Peyer's patch (tissue), 4 donors: ENCODE results near the gene MEP1B. TPM values are rescaled to one million over a fixed set of nuclear protein-coding genes. Genes with fewer than 3 reads are reported as not detected.
A peak's percentile ranks its signal among the peaks of the same experiment; 100 is the strongest.
"Not testable (repeated sequence)": the region's sequence is repeated elsewhere in the genome, so short reads cannot be mapped to it uniquely, and the experiment has no call there.

Experiments
- DNase-seq, 3 donors: peaks; one replicate each; pipeline ENCODE4 v3.0.0-alpha.2; 2017 to 2019
- H3K27ac ChIP-seq, 4 donors: fragments of 200-600 bp; sonication (generic); one replicate each; pipeline ENCODE4 v1.5.1; 2016 to 2019
- H3K27me3 ChIP-seq, 2 donors: fragments of 200-600 bp; sonication (generic); one replicate each; pipeline ENCODE4 v1.5.1; 2019
- H3K36me3 ChIP-seq, 3 donors: fragments of 200-600 bp; sonication (generic); one replicate each; pipeline ENCODE4 v1.5.1; 2016 to 2019
- H3K4me1 ChIP-seq, 4 donors: fragments of 200-600 bp; sonication (generic); one replicate each; pipeline ENCODE4 v1.5.1; 2016 to 2019
- H3K4me3 ChIP-seq, 4 donors: fragments of 200-600 bp; sonication (generic); 1 replicate in 3 of 4; 2 replicates in 1 of 4; pipeline ENCODE4 v1.5.1; 2016 to 2019; ENCODE audit warnings: mild to moderate bottlenecking in 1 of 4
- H3K9me3 ChIP-seq, 4 donors: fragments of 200-600 bp; sonication (generic); one replicate each; pipeline ENCODE4 v1.5.1; 2016 to 2019; ENCODE audit warnings: mild to moderate bottlenecking in 1 of 4
- POLR2A ChIP-seq, 2 donors: fragments of 450-650 bp; IDR thresholded peaks; one replicate each; pipeline ENCODE4 v1.5.1; 2017; ENCODE audit warnings: antibody characterized with exemption in 2 of 2, mild to moderate bottlenecking in 2 of 2, moderate library complexity in 2 of 2
- total RNA-seq, 4 donors: library from RNA; depleted of rRNA; stranded (reverse); fragments of >200 nt; gene quantifications; one replicate each; pipeline ENCODE4 v1.1.0, GENCODE V29; 2016
- TF ChIP-seq, protein P1 (sequence below), 6 experiments: fragments of 450-650 bp in 4 of 6; fragments of 200-600 bp in 2 of 6; sonication (generic) in 1 of 6; IDR thresholded peaks; one replicate each; pipeline ENCODE4 v1.5.1; 2017 to 2019; ENCODE audit warnings: antibody characterized with exemption in 6 of 6, mild to moderate bottlenecking in 3 of 6, moderate library complexity in 1 of 6

Gene MEP1B
- total RNA-seq, 4 donors from 2014 or later: 4.1 to 1,014 (median 487) TPM

- DNase-seq: no peak
- no peaks in the 10 kb centered on the region for H3K4me1 ChIP-seq
- no peaks in the 10 kb centered on the region for H3K27me3 ChIP-seq
- H3K9me3 ChIP-seq: no peaks in the 10 kb centered on the region
- no peak for TF ChIP-seq POLR2A (IDR thresholded peaks at IDR 0.05)
- TF ChIP-seq, protein P1, sequence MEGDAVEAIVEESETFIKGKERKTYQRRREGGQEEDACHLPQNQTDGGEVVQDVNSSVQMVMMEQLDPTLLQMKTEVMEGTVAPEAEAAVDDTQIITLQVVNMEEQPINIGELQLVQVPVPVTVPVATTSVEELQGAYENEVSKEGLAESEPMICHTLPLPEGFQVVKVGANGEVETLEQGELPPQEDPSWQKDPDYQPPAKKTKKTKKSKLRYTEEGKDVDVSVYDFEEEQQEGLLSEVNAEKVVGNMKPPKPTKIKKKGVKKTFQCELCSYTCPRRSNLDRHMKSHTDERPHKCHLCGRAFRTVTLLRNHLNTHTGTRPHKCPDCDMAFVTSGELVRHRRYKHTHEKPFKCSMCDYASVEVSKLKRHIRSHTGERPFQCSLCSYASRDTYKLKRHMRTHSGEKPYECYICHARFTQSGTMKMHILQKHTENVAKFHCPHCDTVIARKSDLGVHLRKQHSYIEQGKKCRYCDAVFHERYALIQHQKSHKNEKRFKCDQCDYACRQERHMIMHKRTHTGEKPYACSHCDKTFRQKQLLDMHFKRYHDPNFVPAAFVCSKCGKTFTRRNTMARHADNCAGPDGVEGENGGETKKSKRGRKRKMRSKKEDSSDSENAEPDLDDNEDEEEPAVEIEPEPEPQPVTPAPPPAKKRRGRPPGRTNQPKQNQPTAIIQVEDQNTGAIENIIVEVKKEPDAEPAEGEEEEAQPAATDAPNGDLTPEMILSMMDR (IDR thresholded peaks at IDR 0.05): no peak
- H3K4me3 ChIP-seq: no peak overlapping the region
- no peaks in the 10 kb centered on the region for H3K36me3 ChIP-seq
- no peak overlapping the region for H3K27ac ChIP-seq
Observed at GRCh38 chr18:32175265-32175664, 14.6 kb upstream of the MEP1B start.

DNA sequence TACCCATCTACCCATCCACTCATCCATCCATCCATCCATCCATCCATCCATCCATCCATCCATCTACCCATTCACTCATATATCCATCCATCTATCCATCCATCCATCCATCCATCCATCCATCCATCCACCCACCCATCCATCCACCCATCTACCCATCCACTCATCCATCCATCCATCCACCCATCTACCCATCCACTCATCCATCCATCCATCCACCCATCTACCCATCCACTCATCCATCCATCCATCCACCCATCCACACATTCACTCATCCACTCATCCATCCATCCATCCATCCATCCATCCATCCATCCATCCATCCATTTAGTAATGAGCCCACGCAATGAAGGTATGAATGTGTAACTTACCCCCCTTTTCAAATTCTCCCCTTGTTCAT lies 13.1 kb upstream of the MEP1B start:
- not testable (repeated sequence) for H3K27ac ChIP-seq, H3K4me1 ChIP-seq, H3K27me3 ChIP-seq, H3K36me3 ChIP-seq, H3K9me3 ChIP-seq, H3K4me3 ChIP-seq, DNase-seq

- Histone ChIP-seq H3K27ac (no peak overlapping the region), H3K4me3 (no peak overlapping the region), H3K4me1 (no peaks in the 10 kb centered on the region), H3K9me3 (no peaks in the 10 kb centered on the region), H3K27me3 (no peaks in the 10 kb centered on the region), H3K36me3 (no peaks in the 10 kb centered on the region)
- DNase-seq: no peak
- TF ChIP-seq, protein P1 (IDR thresholded peaks at IDR 0.05): no peak
- TF ChIP-seq POLR2A (IDR thresholded peaks at IDR 0.05): no peak
Observed at GRCh38 chr18:32177530-32177929, 12.3 kb upstream of the MEP1B start.

DNA sequence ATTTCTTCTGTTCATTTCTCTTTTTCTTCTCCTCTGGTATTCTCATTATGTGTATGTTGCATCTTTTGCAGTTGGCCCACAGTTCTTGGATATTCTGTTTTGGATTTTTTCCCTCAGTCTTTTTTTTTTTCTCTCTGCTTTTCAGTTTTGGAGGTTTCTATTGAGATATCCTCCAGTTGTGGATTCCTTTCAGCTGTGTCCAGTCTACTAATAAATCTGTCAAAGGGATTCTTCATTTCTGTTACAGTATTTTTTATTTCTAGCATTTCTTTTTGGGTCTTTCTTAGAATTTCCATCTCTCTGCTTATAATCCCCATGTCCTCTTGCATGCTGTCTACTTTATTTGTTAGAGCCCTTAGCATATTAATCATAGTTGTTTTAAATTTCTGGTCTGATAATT lies 6.3 kb upstream of the MEP1B start:
- Histone ChIP-seq H3K4me3 (no peak overlapping the region), H3K27me3 (no peaks in the 10 kb centered on the region), H3K27ac (no peak overlapping the region), H3K4me1 (no peaks in the 10 kb centered on the region), H3K9me3 (no peaks in the 10 kb centered on the region), H3K36me3 (no peaks in the 10 kb centered on the region)
- no peak for TF ChIP-seq POLR2A (IDR thresholded peaks at IDR 0.05)
- TF ChIP-seq, protein P1 (IDR thresholded peaks at IDR 0.05): no peak
- DNase-seq: no peak

GRCh38 chr18:32190209-32190608 lies 370 bp downstream of the MEP1B start:
- DNase-seq: no peak
- H3K27ac ChIP-seq: peak overlapping the region in 3 of 4 donors; percentile 15 to 66 (median 58)
- peak overlapping the region in 3 of 4 donors; percentile 9 to 46 (median 34) for H3K4me3 ChIP-seq
- H3K36me3 ChIP-seq: no peaks in the 10 kb centered on the region
- H3K27me3 ChIP-seq: no peaks in the 10 kb centered on the region
- no peaks in the 10 kb centered on the region for H3K4me1 ChIP-seq
- TF ChIP-seq, protein P1 (IDR thresholded peaks at IDR 0.05): no peak
- TF ChIP-seq POLR2A (IDR thresholded peaks at IDR 0.05): no peak
- no peaks in the 10 kb centered on the region for H3K9me3 ChIP-seq

DNA sequence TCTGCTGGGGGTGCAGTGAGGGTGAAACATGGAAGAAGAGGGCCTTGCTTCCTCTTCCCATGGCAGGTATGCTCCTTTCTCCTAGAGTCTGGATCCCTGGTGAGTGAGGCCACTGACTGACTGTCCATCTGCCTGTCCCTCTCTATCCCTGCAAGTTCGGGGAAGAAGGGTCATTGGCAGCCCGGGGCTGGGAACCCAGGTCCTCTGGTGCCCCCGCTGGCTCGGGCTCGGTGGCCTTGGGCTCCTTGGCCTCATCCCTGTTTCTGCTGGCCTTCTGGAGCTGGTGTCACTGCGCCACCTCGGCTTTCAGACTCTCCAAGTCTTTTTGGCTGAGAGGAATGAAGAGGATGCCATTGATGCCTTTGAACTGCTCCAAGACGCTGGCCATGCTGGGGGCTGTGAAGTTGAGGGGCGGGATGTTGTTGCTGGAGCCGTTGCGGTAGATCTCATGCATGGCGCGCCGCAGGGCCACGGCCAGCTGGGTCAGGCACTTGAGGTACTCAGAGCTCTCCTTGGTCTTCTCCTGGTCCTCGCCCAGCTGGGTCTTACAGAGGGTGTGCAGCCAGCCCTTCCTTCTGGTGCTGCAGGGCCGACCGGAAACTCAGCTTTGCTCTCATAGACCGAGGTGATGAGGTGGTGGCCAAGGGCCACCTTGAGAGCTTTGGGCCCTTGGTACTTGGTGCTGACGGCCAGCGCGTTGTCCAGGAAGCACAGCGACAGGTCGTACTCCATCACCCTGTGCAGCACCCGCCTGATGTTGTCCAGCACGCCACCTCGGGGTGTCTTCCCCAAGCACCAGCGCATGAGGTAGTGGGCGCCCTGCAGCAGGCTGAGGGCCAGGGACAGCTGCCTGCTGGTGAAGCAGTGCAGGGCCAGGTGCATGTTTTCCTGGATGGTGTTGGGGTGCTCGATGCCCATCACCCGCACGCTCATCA lies 6.3 kb downstream of the MEP1B start:
- Histone ChIP-seq H3K27me3 (no peaks in the 10 kb centered on the region), H3K9me3 (no peaks in the 10 kb centered on the region), H3K4me1 (peaks cover 0 to 7% (median 0%) of the 10 kb centered on the region in 4 donors), H3K27ac (no peak overlapping the region), H3K36me3 (peaks cover 0 to 5% (median 0%) of the 10 kb centered on the region in 3 donors), H3K4me3 (no peak overlapping the region)
- DNase-seq: no peak
- TF ChIP-seq POLR2A (IDR thresholded peaks at IDR 0.05): no peak
- TF ChIP-seq, protein P1 (IDR thresholded peaks at IDR 0.05): no peak
